ENCODE results near the gene TRAPPC3.
A peak's percentile ranks its signal among the peaks of the same experiment; 100 is the strongest.

TRAPPC3 gene

DNA sequence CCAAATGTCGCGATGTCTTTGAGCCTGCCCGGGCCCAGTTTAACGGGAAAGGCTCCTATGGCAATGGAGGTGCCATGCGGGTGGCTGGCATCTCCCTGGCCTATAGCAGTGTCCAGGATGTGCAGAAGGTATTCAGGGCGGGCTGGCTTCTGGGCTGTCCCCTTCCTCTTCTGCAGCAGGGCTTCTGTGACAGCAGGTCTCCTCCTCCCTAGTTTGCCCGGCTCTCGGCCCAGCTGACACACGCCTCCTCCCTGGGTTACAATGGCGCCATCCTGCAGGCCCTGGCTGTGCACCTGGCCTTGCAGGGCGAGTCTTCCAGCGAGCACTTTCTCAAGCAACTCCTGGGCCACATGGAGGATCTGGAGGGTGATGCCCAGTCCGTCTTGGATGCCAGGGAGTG lies 57.6 kb downstream of the TRAPPC3 start:
- no peak for DNase-seq (ENCODE audit: low read depth)
- no peak for TF ChIP-seq CTCF (conservative IDR thresholded peaks at IDR 0.05; ENCODE audit: control insufficient read depth, insufficient read depth, low read depth, low read length)
- no peak overlapping the region for H3K4me3 ChIP-seq (ENCODE audit: control insufficient read depth, low read depth, low read length)

GRCh38 chr1:36091141-36091540 lies 58.1 kb downstream of the TRAPPC3 start:
- no peak for DNase-seq (ENCODE audit: low read depth)
- H3K4me3 ChIP-seq (ENCODE audit: control insufficient read depth, low read depth, low read length) = no peak overlapping the region
- TF ChIP-seq CTCF (conservative IDR thresholded peaks at IDR 0.05; ENCODE audit: control insufficient read depth, insufficient read depth, low read depth, low read length) = no peak

- peak; percentile 31 for DNase-seq (ENCODE audit: low read depth)
- no peak for TF ChIP-seq CTCF (conservative IDR thresholded peaks at IDR 0.05; ENCODE audit: control insufficient read depth, insufficient read depth, low read depth, low read length)
- peak overlapping the region; percentile 84 for H3K4me3 ChIP-seq (ENCODE audit: control insufficient read depth, low read depth, low read length)
Observed at GRCh38 chr1:36089393-36090121, 59.7 kb downstream of the TRAPPC3 start.

DNA sequence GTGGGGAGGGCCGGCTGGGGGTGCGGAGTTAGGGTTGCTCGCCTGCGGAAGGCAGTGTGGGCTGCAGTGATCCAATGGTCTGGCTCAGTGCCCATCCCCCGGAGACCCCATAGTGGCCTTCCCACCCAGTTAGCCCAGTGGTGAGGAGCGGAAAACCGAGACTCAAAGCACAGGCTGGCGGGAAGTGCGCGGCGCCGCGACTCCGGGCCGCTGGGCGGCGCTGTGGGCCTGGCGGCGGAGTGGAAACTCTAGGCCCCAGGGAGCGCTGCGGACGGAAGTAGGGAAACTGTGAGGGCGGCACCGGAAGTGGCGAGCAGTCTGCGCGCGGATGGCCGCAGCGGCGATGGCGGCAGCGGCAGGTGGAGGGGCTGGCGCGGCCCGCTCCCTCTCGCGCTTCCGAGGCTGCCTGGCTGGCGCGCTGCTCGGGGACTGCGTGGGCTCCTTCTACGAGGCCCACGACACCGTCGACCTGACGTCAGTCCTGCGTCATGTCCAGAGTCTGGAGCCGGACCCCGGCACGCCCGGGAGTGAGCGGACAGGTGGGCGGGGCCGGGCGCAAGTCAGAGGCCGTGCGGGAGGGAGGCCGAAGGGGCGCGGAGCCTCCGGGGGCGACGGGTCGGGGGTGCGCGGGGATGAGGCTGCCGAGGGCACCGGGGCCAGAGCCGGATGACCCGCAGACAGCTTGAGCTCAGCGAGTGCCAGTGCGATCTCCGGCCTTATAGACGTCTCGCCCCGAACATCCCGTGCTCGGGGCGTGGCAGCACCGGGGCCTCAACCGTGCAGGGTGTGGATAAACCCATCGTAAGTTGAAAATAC lies 60.5 kb downstream of the TRAPPC3 start, which contains the start of gene ADPRS:
Gene ADPRS, plus strand, starts transcription at position 316 of the 816 bp plus-strand sequence. Its CDS starts 13 bp downstream, at position 329.
- DNase-seq (ENCODE audit: low read depth) = peak; percentile 85
- TF ChIP-seq CTCF (conservative IDR thresholded peaks at IDR 0.05; ENCODE audit: control insufficient read depth, insufficient read depth, low read depth, low read length) = peak; percentile 64
- peak within 1 kb of the TSS; percentile 84 for H3K4me3 ChIP-seq (ENCODE audit: control insufficient read depth, low read depth, low read length)

DNA sequence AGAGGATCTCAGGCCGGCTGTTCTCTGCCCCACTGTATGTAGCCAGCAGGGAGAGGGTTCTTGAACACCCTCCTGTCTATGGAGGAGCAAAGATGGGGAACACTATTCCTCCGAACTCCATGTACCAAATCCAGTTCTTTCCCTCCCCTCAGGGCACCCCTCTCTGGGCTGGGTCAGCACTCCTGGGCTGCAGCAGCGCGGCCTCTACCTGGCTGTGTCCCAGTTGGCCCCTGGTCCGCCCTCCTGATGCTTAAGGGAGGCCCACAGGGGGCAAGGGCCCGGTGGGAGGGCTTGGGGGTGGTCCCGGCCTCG lies 61.1 kb downstream of the TRAPPC3 start:
- no peak for TF ChIP-seq CTCF (conservative IDR thresholded peaks at IDR 0.05; ENCODE audit: control insufficient read depth, insufficient read depth, low read depth, low read length)
- H3K4me3 ChIP-seq (ENCODE audit: control insufficient read depth, low read depth, low read length) = peak overlapping the region; percentile 51
- no peak for DNase-seq (ENCODE audit: low read depth)

DNA sequence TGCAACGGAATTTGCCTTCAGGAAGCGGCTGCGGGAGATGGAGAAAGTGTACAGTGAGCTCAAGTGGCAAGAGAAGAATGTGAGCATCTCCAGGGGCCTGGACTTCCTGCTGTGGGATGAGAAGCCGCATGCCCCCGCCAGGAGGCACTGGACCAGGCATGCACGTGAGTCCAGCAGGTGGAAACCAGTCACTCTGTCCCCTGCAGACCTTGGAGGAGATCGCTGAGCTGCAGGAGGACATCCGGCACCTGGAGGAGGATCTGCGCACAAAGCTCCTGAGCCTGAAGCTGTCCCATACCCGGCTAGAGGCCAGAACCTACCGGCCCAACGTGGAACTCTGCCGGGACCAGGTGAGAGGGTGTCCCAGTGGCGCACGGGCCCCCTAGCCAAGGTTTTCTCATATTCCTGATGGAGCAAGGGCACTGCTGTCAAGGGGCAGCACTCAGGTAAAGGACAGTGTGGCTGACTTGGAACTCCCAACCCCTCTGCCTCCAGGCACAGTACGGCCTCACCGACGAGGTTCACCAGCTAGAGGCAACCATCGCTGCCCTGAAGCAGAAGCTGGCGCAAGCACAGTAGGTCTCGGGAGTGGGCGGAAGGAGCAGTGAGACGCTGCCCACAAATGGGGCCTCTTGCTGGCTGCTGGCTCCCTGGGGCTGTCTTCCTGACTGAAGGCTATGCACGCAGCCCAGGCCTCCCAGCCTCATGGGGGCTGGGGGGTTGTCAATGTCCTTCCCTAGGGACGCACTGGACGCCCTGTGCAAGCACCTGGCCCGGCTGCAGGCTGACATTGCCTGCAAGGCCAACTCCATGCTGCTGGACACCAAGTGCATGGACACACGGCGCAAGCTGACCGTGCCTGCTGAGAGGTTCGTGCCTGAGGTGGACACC lies 61.8 kb downstream of the TRAPPC3 start:
- no peak for DNase-seq (ENCODE audit: low read depth)
- H3K4me3 ChIP-seq (ENCODE audit: control insufficient read depth, low read depth, low read length) = no peak overlapping the region
- no peak for TF ChIP-seq CTCF (conservative IDR thresholded peaks at IDR 0.05; ENCODE audit: control insufficient read depth, insufficient read depth, low read depth, low read length)
